BE2C (cell line): Measurements from ENCODE around the gene KLRD1.
"Not testable (repeated sequence)": the region's sequence is repeated elsewhere in the genome, so short reads cannot be mapped to it uniquely, and the experiment has no call there.

Source experiments
- DNase-seq: peaks from one replicate; pipeline ENCODE4 v3.0.0-alpha.2; 2020
- H3K27me3 ChIP-seq: fragments of 250-450 bp; sonication (Bioruptor Pico); 2 replicates; pipeline ENCODE4 v1.5.1; 2020; ENCODE audit warnings: mild to moderate bottlenecking
- H3K36me3 ChIP-seq: fragments of 250-450 bp; sonication (Bioruptor Pico); 2 replicates; pipeline ENCODE4 v1.5.1; 2020; ENCODE audit warnings: mild to moderate bottlenecking
- H3K4me1 ChIP-seq: fragments of 250-450 bp; sonication (Bioruptor Pico); 2 replicates; pipeline ENCODE4 v1.5.1; 2020
- H3K4me3 ChIP-seq: 2 replicates; pipeline ENCODE4 v1.5.1; 2011; ENCODE audit warnings: low read depth, low read length
- H3K9me3 ChIP-seq: fragments of 250-450 bp; sonication (Bioruptor Pico); 2 replicates; pipeline ENCODE4 v1.5.1; 2020
- CTCF ChIP-seq: IDR thresholded peaks from 2 replicates; pipeline ENCODE4 v1.5.1; 2012; ENCODE audit warnings: mild to moderate bottlenecking, low read depth, low read length

KLRD1 gene

GRCh38 chr12:10372559-10372958, 64.9 kb downstream of the KLRD1 start:
- Histone ChIP-seq H3K9me3 (no peaks in the 10 kb centered on the region), H3K36me3 (no peaks in the 10 kb centered on the region), H3K27me3 (no peaks in the 10 kb centered on the region; the same call in 1 of the 2 replicates), H3K4me1 (no peaks in the 10 kb centered on the region), H3K4me3 (no peak overlapping the region)
- no peak for DNase-seq
- TF ChIP-seq CTCF, result no peak

GRCh38 chr12:10374624-10375018, 67.0 kb downstream of the KLRD1 start:
- Histone ChIP-seq H3K4me3 (no peak overlapping the region), H3K4me1 (no peaks in the 10 kb centered on the region), H3K36me3 (no peaks in the 10 kb centered on the region), H3K27me3 (peaks cover 4% of the 10 kb centered on the region; the same call in 1 of the 2 replicates), H3K9me3 (no peaks in the 10 kb centered on the region)
- no peak for TF ChIP-seq CTCF
- no peak for DNase-seq

GRCh38 chr12:10378737-10379136, 71.1 kb downstream of the KLRD1 start:
- not testable (repeated sequence) for H3K36me3 ChIP-seq, DNase-seq, H3K4me3 ChIP-seq, H3K4me1 ChIP-seq, H3K27me3 ChIP-seq, H3K9me3 ChIP-seq
